GM19238 (cell line): ENCODE results near the gene MARCHF5.
"Not testable (repeated sequence)": the region's sequence is repeated elsewhere in the genome, so short reads cannot be mapped to it uniquely, and the experiment has no call there.

Experiments used
- DNase-seq: peaks from one replicate; pipeline ENCODE4 v3.0.0; 2011; ENCODE audit warnings: low spot score; ENCODE audit not compliant: insufficient read length

Gene MARCHF5

DNA sequence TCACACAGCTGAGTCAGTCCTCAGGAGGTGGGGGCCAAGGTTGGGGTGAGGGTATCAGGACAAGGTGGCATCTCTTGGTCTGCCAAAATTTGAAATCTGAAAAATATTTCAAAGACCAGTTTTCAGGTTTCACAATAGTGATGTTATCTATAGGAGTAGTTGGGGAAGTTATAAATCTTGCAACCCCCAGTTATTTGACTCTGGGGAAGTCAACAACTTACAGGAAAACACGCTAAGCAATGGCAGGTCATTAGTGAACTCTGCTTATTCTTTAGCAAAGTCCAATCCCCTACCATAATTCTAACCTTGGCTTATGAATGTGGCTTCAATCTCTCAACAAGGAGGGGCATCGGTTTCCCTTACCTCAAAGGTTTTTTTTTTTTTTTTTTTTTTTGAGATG, 94.9 kb downstream of the MARCHF5 start:
- no peak for DNase-seq

DNA sequence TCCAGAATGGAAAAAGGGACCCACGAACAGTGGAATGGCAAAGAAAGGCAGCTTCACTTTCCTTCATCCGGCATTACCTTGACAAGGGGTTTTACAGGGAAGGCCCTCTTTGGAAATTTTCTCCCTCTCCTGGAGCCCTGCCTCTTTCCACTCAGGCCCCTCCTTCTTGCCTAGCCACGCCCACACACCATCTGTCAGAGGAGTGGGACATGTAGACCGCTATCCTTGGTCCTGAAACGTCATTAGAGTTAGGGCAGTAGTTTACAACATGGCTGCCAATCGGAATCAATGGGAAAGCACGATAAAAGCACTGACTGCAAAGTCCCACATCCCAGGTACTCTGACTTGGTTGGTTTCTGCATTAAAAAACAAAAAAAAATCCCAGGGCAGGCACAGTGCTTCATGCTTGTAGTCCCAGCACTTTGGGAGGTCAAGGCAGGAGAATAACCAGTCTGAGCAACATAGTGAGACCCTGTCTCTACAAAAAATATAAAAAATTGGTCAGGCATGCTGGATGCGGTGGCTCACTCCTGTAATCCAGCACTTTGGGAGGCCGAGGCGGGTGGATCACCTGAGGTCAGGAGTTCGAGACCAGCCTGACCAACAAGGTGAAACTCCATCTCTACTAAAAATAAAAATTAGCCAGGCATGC, 96.4 kb downstream of the MARCHF5 start:
- no peak for DNase-seq

DNA sequence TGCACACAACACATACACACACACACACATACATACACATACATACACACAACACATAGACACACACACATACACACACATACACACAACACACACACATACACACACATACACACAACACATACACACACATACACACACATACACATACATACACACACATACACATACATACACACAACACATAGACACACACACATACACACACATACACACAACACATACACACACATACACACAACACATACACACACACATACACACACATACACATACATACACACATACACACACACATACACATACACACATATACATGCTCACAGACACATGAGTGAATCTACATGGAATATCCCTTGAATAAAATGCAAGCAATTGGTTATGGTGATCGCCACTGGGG, 102.2 kb downstream of the MARCHF5 start:
- DNase-seq, result not testable (repeated sequence)

DNA sequence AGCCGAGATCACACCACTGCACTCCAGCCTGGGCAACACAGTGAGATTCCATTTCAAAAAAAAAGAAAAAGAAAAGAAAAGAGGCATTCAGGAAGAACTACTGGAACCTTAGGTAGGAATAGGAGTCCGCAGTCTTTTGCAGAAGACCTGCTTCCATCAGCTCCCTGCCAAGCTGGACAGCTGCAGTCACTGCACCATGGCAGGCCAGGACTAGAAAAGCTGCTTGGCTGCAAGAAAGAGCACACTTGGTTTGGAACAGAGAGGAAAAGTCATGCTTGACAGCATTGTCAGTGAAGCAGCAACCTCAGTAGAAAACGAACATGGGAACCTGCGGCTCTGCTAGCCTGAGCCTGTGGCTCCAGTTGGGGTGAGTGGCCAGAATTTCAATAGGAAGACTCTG, 104.3 kb downstream of the MARCHF5 start:
- no peak for DNase-seq

DNA sequence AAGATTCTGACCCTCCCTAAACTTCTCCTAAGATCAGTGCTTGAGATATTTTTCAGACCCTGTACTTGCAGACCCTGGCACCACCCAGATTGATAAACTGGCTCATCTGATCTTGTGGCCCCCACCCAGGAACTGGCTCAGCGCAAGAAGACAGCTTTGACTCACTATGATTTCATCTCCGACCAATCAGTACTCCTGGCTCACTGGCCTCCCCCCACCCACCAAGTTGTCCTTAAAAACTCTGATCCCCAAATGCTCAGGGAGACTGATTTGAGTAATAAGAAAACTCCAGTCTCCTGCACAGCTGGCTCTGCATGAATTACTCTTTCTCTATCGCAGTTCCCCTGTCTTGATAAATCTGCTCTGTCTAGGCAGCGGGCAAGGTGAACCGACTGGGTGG, 111.3 kb downstream of the MARCHF5 start:
- DNase-seq, result not testable (repeated sequence)
